ENCODE results near the gene MSI2. TPM values are rescaled to one million over a fixed set of nuclear protein-coding genes. Genes with fewer than 3 reads are reported as not detected.
"Not testable (repeated sequence)": the region's sequence is repeated elsewhere in the genome, so short reads cannot be mapped to it uniquely, and the experiment has no call there.

Gene MSI2
- polyA plus RNA-seq, 12 donors: 24.1 to 40.3 (median 34.1) TPM; not detected in 1

DNA sequence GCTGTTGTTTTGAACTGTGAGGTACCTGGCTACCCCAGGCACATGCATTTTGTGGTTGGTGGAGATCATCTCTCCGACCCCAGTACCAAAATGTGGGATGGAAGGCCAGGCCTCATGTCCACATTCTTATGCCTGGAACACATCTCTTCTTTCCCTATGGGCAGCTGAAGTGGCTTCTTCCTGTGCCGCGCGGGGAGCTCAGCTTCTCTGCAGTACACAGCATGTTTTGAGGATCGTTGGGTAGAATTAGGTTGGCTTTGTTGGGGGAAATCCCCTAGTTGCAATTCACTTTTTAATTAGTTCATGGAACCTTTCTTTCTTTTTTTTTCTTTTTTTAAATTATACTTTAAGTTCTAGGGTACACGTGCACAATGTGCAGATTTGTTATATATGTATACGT, 242.1 kb downstream of the MSI2 start:
- no peak for DNase-seq

DNA sequence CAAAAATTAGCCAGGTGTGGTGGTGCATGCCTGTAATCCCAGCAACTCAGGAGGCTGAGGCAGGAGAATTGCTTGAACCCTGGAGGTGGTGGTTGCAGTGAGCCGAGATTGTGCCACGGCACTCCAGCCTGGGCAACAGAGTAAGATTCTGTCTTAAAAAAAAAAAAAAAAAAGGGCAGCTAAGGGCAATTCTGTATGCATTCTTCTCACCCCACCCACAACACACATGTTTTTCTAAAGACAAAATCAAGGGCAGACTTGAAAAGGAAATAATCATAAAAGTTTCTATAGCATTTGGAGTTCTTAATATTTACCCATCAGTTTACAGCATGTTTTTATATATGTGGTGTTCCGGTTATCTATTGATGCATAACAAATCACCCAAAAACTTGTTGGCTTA, 242.9 kb downstream of the MSI2 start:
- not testable (repeated sequence) for DNase-seq

DNA sequence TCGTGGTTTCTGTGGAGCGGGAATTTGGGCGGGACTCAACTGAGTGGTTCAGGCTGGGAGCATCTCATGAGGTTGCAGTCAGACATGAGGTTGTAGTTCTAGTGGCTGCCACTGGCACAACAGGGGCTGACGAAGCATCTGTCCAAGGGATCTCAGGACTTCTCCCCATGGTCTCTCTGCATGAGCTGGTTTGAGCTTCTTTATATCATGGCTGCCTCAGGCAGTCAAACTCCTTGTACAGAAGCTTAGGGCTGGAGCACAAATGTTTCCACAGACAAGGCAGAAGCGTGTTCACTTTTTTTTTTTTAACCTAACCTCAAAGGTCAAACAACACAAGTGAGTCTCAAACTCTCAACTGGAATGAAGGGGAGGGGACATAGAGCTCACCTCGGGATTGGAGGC, 243.3 kb downstream of the MSI2 start:
- DNase-seq: no peak

DNA sequence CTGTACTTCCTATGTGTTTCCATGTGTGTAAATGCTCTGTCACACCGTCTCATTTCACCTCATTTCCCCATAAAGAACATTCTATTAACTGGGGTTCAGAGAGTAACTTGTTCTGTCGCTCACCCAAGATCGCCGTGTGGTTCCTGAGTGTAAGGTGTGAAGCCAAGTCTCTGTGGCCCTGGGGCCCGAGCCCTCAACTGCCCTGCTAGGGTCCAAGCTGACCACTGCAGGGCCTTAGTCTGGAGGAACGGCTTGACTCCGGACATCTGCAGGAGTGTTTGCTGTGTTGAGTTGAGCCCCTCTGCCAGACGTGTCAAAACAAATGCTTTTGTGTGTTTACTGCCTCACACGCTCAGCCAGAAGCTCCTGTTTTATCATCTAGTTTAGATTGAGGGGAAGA, 244.7 kb downstream of the MSI2 start:
- no peak for DNase-seq

DNA sequence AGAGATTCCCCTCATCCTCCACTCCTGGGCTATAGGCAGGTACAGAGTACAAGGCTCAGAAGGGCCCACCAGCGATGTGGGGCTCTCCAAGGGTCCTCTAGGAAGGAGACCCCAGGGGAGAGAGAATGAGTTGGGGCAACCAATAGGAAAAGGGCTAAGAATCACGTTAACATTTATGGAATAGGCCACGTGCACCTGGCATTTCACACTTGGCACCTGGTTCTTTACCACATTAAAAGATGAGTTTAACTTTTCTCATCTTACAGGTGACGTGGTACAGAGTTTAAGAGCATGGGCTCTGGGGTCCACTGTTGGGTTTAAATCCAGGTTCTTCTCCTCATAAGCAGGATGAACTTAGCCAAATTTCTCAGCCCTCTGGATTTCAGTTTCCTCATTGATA, 245.7 kb downstream of the MSI2 start:
- DNase-seq: no peak

DNA sequence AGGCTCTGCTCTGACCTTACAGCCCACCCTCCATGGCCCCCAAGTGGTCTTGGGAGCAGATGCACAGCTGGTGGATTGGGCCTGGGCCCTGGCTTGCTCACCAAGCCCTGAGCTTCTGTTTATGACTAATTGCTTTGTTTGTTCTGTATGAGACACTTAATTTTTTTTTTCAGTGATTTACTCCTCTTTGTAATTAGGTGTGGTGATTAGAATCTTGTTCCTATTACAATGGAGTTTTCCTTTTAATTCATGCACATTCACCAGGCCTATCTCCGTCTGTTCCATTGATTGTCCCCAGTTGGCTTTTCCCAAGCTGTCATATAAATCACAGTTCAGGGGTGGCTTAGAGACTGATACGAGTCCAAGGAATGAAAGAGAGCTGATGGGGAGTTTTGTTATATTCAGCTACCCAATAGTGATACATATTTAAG, 246.5 kb downstream of the MSI2 start:
- DNase-seq: no peak

DNA sequence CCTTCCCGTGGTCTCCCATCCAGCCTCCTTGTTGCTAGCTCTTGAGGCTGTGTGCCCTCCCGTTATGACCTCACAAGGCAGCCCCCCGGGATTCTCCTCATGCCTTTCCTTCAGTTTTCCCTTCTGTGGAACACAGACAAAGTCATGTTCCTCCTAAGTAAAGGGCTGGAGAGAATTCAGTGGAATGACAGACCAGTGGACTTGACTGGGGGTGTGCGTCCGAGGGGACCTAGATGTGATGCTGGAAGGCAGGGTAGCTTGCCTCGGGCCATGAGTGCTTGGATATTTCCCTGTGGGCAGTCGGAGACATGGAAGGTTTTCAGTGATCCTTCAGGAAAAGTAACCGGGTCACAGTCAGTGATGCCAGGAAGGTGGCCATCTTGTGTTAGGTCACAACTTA, 247.9 kb downstream of the MSI2 start:
- DNase-seq: no peak

DNA sequence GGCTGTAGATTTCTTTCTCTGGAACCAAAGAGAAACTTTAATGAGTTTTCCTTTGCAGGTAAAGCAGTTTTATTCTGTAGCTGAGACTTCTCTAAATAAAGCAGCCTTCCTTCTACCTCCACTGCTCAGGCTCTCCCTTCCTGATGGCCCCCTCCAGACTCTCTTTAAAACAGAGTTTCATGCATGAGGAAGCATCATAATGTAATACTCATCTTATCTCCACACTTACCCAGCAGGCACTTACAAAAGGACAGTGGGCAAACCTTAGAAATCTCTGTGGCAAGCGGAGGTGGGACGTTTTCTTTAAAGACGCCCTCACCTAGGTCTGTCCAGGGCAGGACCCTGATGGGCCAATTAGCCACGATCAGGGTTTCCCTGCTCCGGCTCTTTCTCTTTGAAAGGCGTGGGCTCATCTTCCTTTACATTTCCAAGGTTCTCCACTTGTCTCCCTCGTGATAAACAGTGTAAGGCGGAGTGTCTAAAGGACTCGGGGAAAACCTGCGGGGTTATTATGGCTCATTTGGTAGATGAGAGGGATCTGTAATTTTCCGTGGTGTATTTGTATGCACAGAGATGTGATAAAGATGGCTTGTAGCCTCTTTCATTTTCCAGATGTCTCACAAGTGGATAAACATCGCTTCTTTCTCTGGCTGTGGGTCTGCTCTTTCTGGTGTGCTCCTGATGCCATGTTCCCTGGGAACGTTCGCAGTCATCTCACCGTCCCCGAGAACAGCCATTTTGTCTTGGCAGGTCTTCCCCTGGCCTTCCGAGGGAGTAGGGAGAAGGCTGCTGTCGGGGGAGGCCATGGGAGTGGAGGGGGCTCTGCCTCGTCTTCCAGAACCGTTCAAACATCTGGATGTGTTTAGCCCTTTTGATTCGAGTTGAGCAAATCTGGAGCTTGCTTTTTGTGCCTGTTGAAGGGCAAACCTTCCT, 249.8 kb downstream of the MSI2 start:
- DNase-seq: peak; percentile 28

DNA sequence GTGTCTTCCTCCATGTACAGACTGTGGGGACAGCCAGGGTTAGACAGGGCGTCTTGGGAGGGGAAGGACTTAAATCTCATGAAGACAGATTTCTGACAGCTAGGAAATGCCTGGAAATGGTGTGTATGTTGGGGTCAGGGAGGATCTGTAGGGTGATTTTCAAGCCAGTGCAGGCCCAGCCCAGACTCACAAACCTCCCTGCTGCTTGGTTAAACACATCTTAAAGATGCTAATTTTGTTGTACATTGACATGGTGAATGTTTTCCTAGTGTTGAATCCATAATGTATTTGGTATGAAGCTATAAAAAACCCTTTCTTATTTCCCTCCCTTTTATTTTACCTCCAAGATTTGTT, 250.4 kb downstream of the MSI2 start:
- no peak for DNase-seq

DNA sequence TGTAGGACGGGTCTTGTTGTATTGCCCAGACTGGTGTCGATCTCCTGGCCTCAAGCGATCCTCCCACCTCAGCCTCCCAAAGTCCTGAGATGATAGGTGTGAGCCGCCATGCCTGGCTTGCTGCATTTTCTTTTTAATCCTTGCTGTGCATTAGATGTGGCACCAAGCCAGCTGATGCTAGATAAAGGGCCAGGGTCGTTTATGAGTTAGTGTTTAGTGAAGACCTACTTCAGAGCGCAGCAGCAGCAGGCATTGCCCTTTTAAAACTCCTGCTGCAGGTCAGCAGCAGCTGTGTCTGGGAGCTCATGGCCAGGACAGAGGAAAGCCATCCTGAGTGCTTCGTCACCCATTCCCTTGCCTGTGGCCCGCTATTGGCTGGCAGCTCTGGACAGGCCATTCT, 251.5 kb downstream of the MSI2 start:
- DNase-seq: no peak

DNA sequence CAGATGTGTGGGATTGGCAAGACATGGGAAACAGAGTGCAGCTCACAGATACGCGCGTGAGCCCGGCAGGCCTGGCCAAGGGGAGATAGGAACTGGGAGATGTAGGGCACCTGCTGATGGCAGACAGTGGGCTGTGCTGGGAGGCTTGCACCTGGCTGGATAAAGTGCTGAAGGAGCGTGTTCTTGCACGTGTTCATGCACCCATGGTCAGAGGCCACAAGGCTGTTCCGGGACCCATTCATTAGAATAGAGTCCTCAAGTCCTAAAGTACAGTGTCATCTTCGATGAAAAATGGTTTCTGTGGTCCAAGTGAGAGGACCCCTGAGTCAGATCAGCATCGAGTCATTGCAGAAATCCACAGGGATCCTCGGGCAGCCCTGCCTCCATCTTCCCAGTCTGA, 252.3 kb downstream of the MSI2 start:
- no peak for DNase-seq

DNA sequence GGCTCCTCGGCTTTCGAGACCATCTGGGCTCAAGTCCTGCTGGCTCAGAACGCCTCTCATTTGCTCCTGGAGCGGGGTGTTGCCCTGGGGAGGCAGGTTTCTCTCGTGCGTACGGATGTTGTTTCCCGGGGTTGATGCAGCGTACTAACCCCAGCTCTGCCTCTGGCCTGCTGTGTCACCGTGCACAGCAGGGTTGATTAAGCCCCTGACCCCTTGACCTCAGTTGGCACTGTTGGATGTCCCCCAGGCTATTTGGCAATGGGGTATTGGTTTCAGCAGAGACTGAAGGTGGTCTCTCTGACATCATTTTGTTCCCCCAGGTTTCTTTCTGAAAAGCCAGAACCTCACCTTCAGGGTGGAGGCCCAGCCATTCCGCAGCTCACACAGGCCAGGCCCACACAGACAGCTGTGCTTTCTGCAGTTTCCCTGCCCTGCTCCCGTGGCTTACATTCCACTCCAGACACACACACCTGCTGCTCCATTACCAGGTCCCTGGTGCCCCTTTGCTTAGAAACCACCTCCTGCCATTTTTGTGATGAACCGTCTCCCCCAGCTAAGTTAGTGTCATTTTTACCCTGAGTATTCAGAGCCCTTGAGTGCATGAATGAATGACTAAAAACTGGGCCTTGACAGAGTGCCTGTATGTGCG, 255.3 kb downstream of the MSI2 start:
- DNase-seq: no peak

DNA sequence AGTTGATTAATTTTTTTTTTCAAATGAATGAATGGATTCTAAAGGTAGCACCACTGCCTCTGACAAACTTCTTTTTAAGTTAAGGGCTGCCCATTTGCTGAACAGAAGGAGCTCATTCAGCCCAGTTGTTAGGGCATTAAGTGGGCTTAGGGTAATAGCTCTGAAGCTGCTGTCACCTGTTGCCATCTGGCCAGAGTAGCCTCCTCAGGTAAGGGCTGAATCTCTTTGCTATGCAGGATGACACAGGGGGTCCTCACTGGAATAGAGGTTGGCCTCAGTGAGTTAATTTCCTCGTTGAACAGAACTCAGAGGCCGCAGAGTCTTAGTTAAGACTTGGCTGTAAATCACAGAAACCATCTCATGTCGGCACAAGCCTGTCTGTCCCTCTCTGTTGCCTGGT, 255.9 kb downstream of the MSI2 start:
- DNase-seq: no peak

DNA sequence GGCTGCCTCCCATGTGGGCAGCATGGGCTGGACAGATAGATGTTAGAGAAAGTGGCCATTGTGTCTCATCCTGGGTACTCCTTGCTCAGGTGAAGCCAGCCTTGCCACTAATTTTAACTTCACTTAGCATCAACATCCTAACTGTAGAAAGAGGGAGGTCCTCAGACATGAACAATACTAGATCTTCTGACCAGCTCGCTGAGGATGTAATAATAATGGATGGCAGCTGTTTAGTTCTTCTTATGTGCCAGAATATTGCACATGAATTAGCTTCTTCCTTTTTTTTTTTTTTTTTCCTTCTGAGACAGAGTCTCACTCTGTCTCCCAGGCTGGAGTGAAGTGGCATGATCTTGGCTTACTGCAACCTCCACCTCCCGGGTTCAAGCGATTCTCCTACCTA, 256.4 kb downstream of the MSI2 start:
- DNase-seq: no peak

DNA sequence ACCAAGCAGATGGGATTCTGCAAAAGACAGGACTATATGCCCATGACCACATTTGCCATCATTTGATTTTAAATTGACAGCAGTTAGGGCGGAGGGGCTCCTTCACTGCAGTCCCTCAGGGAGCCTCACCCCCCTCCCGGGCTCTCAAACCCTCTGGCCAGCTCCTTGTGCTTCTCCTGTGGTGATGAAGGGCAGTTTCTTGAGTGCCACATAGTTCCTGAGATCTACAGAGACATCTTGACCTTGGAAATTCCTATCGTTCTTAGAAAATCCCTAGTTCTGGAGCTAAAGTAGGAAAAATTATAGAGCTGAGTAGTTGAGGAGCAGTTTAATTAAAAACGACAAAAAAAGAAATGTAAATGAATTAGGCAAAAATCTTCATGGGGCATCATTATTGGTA, 257.2 kb downstream of the MSI2 start:
- DNase-seq: no peak

DNA sequence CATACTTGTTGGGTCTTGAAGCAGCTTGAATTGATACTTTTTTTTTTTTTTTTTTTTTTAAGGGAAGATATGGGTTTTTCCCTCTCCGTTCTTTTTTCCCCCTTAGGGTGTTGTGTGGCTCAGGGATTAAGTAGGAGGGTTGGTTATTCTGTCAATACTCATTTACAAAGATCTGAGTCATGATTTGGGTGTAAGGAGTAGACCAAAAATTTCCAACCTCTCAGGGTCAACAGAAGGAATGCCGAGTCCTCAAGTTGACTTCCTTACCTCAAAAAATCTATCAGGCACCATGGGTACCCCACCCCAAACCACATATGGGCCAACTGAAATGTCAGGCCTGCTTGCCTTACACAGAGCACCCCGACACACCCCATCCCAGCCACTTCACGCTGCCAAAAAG, 258.3 kb downstream of the MSI2 start:
- DNase-seq: no peak

DNA sequence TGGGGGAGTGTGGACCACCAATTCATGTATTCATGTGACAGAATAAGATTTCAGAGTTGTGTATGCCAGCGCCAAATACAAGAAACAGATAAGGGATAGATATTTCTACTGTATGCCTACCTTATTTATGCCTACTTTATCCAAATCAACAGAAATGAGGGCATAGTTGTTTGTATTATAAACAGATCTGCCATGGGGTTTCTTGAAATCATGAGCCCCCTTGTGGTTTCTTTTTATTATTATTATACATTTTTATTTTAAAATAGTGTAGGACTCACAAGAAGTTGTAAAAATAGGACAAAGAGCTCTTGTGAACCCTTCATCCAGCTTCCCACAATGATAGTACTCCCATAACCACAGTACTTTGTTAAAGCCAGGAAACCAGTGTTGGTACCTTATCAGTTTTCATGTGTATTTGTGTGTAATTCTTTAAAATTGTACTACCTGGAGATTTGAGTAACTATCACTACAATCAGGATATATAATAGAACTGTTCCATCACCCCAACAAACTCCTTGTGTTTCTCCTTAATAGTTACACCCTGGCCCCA, 259.4 kb downstream of the MSI2 start:
- no peak for DNase-seq

DNA sequence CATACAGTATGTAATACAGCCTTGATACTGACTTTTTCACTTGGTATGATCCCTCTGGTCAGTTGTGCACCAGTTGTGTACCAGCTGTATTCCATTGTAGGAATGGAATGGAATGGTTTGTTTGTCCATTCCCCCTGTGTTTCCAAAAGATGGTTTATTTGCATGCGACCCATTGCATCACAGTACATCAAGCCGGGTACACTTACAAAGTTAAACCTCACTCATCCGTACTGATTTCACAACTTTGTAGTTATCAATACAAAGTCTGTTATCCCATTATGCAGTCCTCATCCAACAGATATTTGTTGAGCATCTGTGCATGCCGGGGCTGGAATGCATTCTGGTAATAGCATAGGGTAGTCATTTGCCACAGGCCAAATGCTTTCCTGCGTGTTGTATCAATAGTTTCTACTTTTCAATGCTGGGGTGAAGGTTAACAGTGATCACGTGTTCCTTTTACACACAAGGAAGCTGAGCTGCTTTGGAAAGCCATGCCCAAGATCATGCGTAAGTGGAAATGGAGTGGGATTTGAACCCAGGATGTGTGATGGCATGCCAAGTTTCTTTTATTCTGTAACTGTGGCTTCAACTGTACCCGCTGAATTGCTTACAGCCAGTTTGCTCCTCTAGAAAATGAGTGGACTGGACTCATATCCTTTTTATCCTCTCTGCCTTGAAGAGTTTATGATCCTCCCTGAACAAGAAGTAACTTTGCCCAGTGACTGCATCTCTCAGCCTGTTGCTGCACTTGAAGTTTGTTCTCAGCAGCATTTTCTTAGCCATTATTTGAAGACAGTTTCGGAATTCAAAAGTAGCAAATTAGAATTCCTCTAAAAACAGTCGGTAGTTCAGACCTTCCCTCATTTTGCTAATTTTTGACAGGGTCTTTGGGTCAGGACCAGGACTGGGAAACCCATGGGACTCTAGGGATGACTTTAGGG, 260.2 kb downstream of the MSI2 start:
- no peak for DNase-seq

DNA sequence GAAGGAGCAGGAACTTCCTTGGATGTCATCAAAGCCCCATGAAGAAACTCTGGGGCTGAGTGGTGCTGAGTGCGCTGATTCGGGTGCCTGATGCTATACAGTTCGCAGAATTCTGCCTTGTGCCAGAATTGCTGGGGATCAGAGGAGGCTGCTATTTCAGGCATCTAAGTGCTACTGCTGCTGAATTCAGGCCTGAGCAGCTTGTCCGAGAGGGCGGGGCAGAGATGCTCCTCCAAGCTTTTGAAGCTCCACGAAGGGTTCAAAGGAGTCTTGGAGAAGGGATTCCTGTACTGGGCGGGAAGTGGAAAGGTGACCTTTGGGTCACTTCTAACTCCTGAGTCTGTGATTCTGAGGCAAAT, 260.9 kb downstream of the MSI2 start:
- DNase-seq: no peak

DNA sequence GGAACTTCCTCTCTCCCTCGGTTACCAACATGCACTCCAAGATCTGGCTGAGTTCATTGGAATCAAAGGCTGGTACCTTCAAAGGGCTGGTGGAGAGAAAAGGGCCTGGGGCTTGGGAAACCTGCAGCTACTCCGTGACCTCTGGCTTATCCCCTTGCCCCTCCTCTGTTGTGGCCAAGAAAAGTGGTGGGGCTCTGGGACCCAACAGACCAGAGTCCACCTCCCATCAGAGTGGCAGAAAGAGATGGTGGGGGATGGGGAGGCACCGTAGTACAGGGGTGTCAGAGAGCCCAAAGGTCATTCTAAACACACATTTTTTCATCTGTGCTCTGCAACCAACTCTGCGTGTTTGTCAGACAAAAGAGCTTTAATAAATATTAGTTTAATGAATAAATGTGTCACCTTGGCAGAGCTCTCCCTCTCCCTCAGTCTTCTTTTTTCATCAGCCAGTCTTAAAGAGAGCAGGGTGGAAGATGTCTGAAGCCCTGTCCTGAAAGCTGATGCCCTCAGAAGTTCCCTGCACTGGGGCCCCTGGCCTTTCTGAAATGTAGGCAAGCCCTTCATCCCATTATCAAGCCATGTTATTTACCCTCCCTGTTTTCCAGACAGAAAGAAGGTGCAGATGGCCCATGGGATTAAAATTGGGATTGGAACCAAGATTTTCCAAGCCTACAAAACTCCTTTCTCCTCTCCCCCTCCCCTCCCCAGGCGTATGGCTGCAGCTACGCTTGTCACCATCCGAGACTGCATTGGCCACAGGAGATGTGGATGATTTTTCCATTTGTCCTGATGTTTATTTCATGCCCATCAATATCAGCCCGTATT, 261.5 kb downstream of the MSI2 start:
- no peak for DNase-seq

Measured in muscle of arm (tissue), 12 donors.